Measurements from ENCODE around the gene TUB. TPM values are rescaled to one million over a fixed set of nuclear protein-coding genes. Genes with fewer than 3 reads are reported as not detected.

Gene TUB
- total RNA-seq, 1 experiment from 2014 or later = 3.3 TPM

GRCh38 chr11:8092587-8093424 lies 11.8 kb downstream of the TUB start:
- H3K79me2 ChIP-seq (ENCODE audit: low read length) = no peaks in the 10 kb centered on the region
- no peaks in the 10 kb centered on the region for H4K20me1 ChIP-seq (ENCODE audit: low read length)
- peak; percentile 76 for DNase-seq
- H3K9me3 ChIP-seq (ENCODE audit: low read length) = no peaks in the 10 kb centered on the region
- H3K4me1 ChIP-seq (ENCODE audit: insufficient read depth, low read length) = no peaks in the 10 kb centered on the region
- no peaks in the 10 kb centered on the region for H3K36me3 ChIP-seq (ENCODE audit: low read depth, low read length)
- peak; percentile 92 for ATAC-seq
- H3K27ac ChIP-seq (ENCODE audit: low read length) = no peak overlapping the region
- ChIA-PET CTCF (interaction anchor here (0.6 kb wide), 1 partner anchor 86 kb away, joined by 4 read pairs; no protein-coding TSS in a partner anchor), POLR2A (ENCODE audit: unreplicated experiment) (no interaction called here)
- intact Hi-C loops (cut with micrococcal nuclease) = no loop called here
- no peak overlapping the region for H3K4me3 ChIP-seq (ENCODE audit: low read length)
- no TSS peak for BruUV-seq (replicated peaks)
- H2AFZ ChIP-seq (ENCODE audit: low read length) = peak overlapping the region; percentile 58
- H3K9me2 ChIP-seq (replicated peaks; ENCODE audit: low read length) = no peaks in the 10 kb centered on the region
- H3K27me3 ChIP-seq (ENCODE audit: low read length) = no peaks in the 10 kb centered on the region
- H3K4me2 ChIP-seq (ENCODE audit: low read length) = no peak overlapping the region
- H3K9ac ChIP-seq (ENCODE audit: low read length) = no peak overlapping the region
- peak; percentile 74 for TF ChIP-seq CTCF (conservative IDR thresholded peaks at IDR 0.05; ENCODE audit: low read depth, low read length)
- no peak for TF ChIP-seq EZH2phosphoT487 (IDR thresholded peaks at IDR 0.05; ENCODE audit: borderline replicate concordance, low read length)
- no peak for TF ChIP-seq EZH2 (IDR thresholded peaks at IDR 0.05; ENCODE audit: low read length, unreplicated experiment)
- H3F3A ChIP-seq (ENCODE audit: low read length, unreplicated experiment) = no peaks in the 10 kb centered on the region

DNA sequence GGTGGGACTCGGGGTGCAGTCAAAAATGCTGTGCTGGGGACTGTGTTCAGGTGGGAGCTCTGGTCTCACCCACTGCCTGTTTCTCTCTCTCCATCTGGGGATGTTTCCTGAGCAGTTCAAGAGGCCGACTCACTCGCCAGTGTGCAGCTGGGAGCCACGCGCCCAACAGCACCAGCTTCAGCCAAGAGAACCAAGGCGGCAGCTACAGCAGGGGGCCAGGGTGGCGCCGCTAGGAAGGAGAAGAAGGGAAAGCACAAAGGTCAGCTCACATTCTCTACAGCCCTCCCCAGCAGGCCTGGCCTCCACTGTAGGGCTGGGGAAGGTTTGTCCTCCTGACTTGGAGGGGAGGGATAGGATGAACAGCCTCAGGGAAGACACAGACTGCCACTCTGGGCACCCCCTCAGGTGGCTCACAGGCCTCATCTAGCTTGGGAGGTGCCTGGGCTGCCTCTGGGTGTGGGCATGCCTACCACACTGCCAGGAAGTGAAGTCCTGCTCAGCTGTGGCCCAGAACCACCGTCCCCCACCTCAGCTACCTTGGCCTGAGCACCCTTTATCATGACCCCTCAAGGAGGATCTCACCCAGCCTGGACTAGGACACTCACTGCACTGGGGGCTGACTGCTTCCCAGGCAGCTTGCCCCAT lies 13.0 kb downstream of the TUB start:
- ChIA-PET POLR2A (ENCODE audit: unreplicated experiment) (no interaction called here), CTCF (no interaction called here)
- H3K4me1 ChIP-seq (ENCODE audit: insufficient read depth, low read length) = no peaks in the 10 kb centered on the region
- no peak overlapping the region for H3K4me2 ChIP-seq (ENCODE audit: low read length)
- H3K9ac ChIP-seq (ENCODE audit: low read length) = no peak overlapping the region
- H3K9me2 ChIP-seq (replicated peaks; ENCODE audit: low read length) = no peaks in the 10 kb centered on the region
- BruUV-seq (replicated peaks) = no TSS peak
- no peaks in the 10 kb centered on the region for H3K36me3 ChIP-seq (ENCODE audit: low read depth, low read length)
- no peak overlapping the region for H3K27ac ChIP-seq (ENCODE audit: low read length)
- DNase-seq = no peak
- H3K27me3 ChIP-seq (ENCODE audit: low read length) = no peaks in the 10 kb centered on the region
- TF ChIP-seq EZH2phosphoT487 (IDR thresholded peaks at IDR 0.05; ENCODE audit: borderline replicate concordance, low read length) = no peak
- no peak for TF ChIP-seq EZH2 (IDR thresholded peaks at IDR 0.05; ENCODE audit: low read length, unreplicated experiment)
- TF ChIP-seq CTCF (conservative IDR thresholded peaks at IDR 0.05; ENCODE audit: low read depth, low read length) = no peak
- H3F3A ChIP-seq (ENCODE audit: low read length, unreplicated experiment) = no peaks in the 10 kb centered on the region
- H4K20me1 ChIP-seq (ENCODE audit: low read length) = no peaks in the 10 kb centered on the region
- no peak overlapping the region for H3K4me3 ChIP-seq (ENCODE audit: low read length)
- no peak for ATAC-seq
- H3K79me2 ChIP-seq (ENCODE audit: low read length) = no peaks in the 10 kb centered on the region
- H2AFZ ChIP-seq (ENCODE audit: low read length) = no peak overlapping the region
- intact Hi-C loops (cut with micrococcal nuclease) = no loop called here
- no peaks in the 10 kb centered on the region for H3K9me3 ChIP-seq (ENCODE audit: low read length)

- H3K79me2 ChIP-seq (ENCODE audit: low read length) = no peaks in the 10 kb centered on the region
- H2AFZ ChIP-seq (ENCODE audit: low read length) = no peak overlapping the region
- DNase-seq (no peak), ATAC-seq (no peak)
- H4K20me1 ChIP-seq (ENCODE audit: low read length) = no peaks in the 10 kb centered on the region
- no peak overlapping the region for H3K9ac ChIP-seq (ENCODE audit: low read length)
- CTCF ChIA-PET = no interaction called here
- no peaks in the 10 kb centered on the region for H3K27me3 ChIP-seq (ENCODE audit: low read length)
- no peaks in the 10 kb centered on the region for H3K9me2 ChIP-seq (replicated peaks; ENCODE audit: low read length)
- H3F3A ChIP-seq (ENCODE audit: low read length, unreplicated experiment) = no peaks in the 10 kb centered on the region
- H3K4me2 ChIP-seq (ENCODE audit: low read length) = no peak overlapping the region
- H3K4me3 ChIP-seq (ENCODE audit: low read length) = no peak overlapping the region
- BruUV-seq (replicated peaks) = no TSS peak
- TF ChIP-seq CTCF (conservative IDR thresholded peaks at IDR 0.05; ENCODE audit: low read depth, low read length) (no peak), EZH2phosphoT487 (IDR thresholded peaks at IDR 0.05; ENCODE audit: borderline replicate concordance, low read length) (no peak), EZH2 (IDR thresholded peaks at IDR 0.05; ENCODE audit: low read length, unreplicated experiment) (no peak)
- H3K4me1 ChIP-seq (ENCODE audit: insufficient read depth, low read length) = no peaks in the 10 kb centered on the region
- intact Hi-C loops (cut with micrococcal nuclease) = no loop called here
- POLR2A ChIA-PET (ENCODE audit: unreplicated experiment) = no interaction called here
- no peaks in the 10 kb centered on the region for H3K36me3 ChIP-seq (ENCODE audit: low read depth, low read length)
- H3K27ac ChIP-seq (ENCODE audit: low read length) = no peak overlapping the region
- H3K9me3 ChIP-seq (ENCODE audit: low read length) = no peaks in the 10 kb centered on the region
These were observed 13.6 kb downstream of the TUB start for GRCh38 chr11:8094656-8095055.
